ENCODE data around the gene SPTB. TPM values are rescaled to one million over a fixed set of nuclear protein-coding genes. Genes with fewer than 3 reads are reported as not detected.
A peak's percentile ranks its signal among the peaks of the same experiment; 100 is the strongest.

The SPTB gene
- total RNA-seq, 1 donor from 2014 or later, result 1.8 TPM

- peak overlapping the region; percentile 93 for H3K4me3 ChIP-seq (ENCODE audit: low read depth, low read length)
- no peak for DNase-seq (ENCODE audit: low read depth)
- no peak for TF ChIP-seq CTCF (conservative IDR thresholded peaks at IDR 0.05; ENCODE audit: low read depth, low read length)
These were observed 176.1 kb downstream of the SPTB start for GRCh38 chr14:64703395-64704142.

GRCh38 chr14:64702493-64703394, 177.0 kb downstream of the SPTB start:
- no peak for TF ChIP-seq CTCF (conservative IDR thresholded peaks at IDR 0.05; ENCODE audit: low read depth, low read length)
- DNase-seq (ENCODE audit: low read depth), result no peak
- no peak overlapping the region for H3K4me3 ChIP-seq (ENCODE audit: low read depth, low read length)

- no peak for TF ChIP-seq CTCF (conservative IDR thresholded peaks at IDR 0.05; ENCODE audit: low read depth, low read length)
- no peak for DNase-seq (ENCODE audit: low read depth)
- no peak overlapping the region for H3K4me3 ChIP-seq (ENCODE audit: low read depth, low read length)
These were observed 178.0 kb downstream of the SPTB start for GRCh38 chr14:64701660-64702059.

- no peak overlapping the region for H3K4me3 ChIP-seq (ENCODE audit: low read depth, low read length)
- no peak for TF ChIP-seq CTCF (conservative IDR thresholded peaks at IDR 0.05; ENCODE audit: low read depth, low read length)
- DNase-seq (ENCODE audit: low read depth), result no peak
These were observed 178.8 kb downstream of the SPTB start for GRCh38 chr14:64700894-64701293.

GRCh38 chr14:64700290-64700689, 179.4 kb downstream of the SPTB start:
- DNase-seq (ENCODE audit: low read depth), result no peak
- no peak for TF ChIP-seq CTCF (conservative IDR thresholded peaks at IDR 0.05; ENCODE audit: low read depth, low read length)
- H3K4me3 ChIP-seq (ENCODE audit: low read depth, low read length), result no peak overlapping the region

GRCh38 chr14:64698903-64699302, 180.8 kb downstream of the SPTB start:
- no peak for DNase-seq (ENCODE audit: low read depth)
- H3K4me3 ChIP-seq (ENCODE audit: low read depth, low read length), result no peak overlapping the region
- TF ChIP-seq CTCF (conservative IDR thresholded peaks at IDR 0.05; ENCODE audit: low read depth, low read length), result no peak
